HEK293 (cell line): ENCODE measurements around the gene GPD1.

Experiments used
- CTCF ChIA-PET: fragments of 350-600 bp; formaldehyde crosslinking; extraction: SDS; loops from one replicate; lab custom pipeline; 2021; ENCODE audit warnings: antibody characterized with exemption; lab: Yijun Ruan, JAX
- POLR2A ChIA-PET: fragments of 300-600 bp; formaldehyde crosslinking; extraction: SDS; loops from one replicate; lab custom pipeline; 2020; ENCODE audit warnings: antibody characterized with exemption, inconsistent platforms; lab: Yijun Ruan, JAX
- H3K27ac ChIP-seq: fragments of 200-500 bp; sonication (Bioruptor generic); 2 replicates; pipeline ENCODE4 v1.5.1; 2014; ENCODE audit warnings: low read depth, low read length, control low read depth, inconsistent platforms; ENCODE audit errors: extremely low read depth
- H3K36me3 ChIP-seq, 2 experiments: fragments of 200-500 bp in 1 of 2; sonication (Bioruptor generic) in 1 of 2; 1 replicate in 1 of 2; 2 replicates in 1 of 2; pipeline ENCODE4 v1.5.1; 2014 to 2017; ENCODE audit warnings: inconsistent platforms in 2 of 2, low read length in 2 of 2; ENCODE audit not compliant: control insufficient read depth in 2 of 2, insufficient read depth in 1 of 2
- H3K4me1 ChIP-seq: fragments of 200-500 bp; sonication (Bioruptor generic); 2 replicates; pipeline ENCODE4 v1.5.1; 2014; ENCODE audit warnings: mild to moderate bottlenecking, low read length, inconsistent platforms; ENCODE audit not compliant: control insufficient read depth, insufficient read depth
- H3K4me3 ChIP-seq: 2 replicates; pipeline ENCODE4 v1.5.1; 2011; ENCODE audit warnings: low read depth, mild to moderate bottlenecking, control low read depth, low read length, moderate library complexity
- H3K9me3 ChIP-seq: fragments of 200-500 bp; sonication (Bioruptor generic); 2 replicates; pipeline ENCODE4 v1.5.1; 2014; ENCODE audit warnings: low read depth, low read length, inconsistent platforms; ENCODE audit not compliant: control insufficient read depth, insufficient read depth
- GFI1B ChIP-seq: fragments of 450-650 bp; formaldehyde crosslinking; IDR thresholded peaks from 2 replicates; pipeline ENCODE4 v1.5.1; 2016; ENCODE audit warnings: missing biosample characterization, missing genetic modification characterization
- GLIS1 ChIP-seq: fragments of 450-650 bp; formaldehyde crosslinking; IDR thresholded peaks from 2 replicates; pipeline ENCODE4 v1.5.1; 2016; ENCODE audit warnings: missing biosample characterization, missing genetic modification characterization
- GLIS2 ChIP-seq: fragments of 450-650 bp; formaldehyde crosslinking; IDR thresholded peaks from 2 replicates; pipeline ENCODE4 v1.5.1; 2016; ENCODE audit warnings: missing biosample characterization, missing genetic modification characterization
- SCRT2 ChIP-seq: fragments of 450-650 bp; formaldehyde crosslinking; IDR thresholded peaks from 2 replicates; pipeline ENCODE4 v1.5.1; 2016; ENCODE audit warnings: missing biosample characterization, missing genetic modification characterization
- ZBTB17 ChIP-seq: fragments of 450-650 bp; formaldehyde crosslinking; IDR thresholded peaks from 2 replicates; pipeline ENCODE4 v1.5.1; 2016; ENCODE audit warnings: missing biosample characterization, missing genetic modification characterization
- ZEB2 ChIP-seq: fragments of 450-650 bp; formaldehyde crosslinking; IDR thresholded peaks from 2 replicates; pipeline ENCODE4 v1.5.1; 2016; ENCODE audit warnings: missing biosample characterization, missing genetic modification characterization
- ZFP69B ChIP-seq: fragments of 450-650 bp; formaldehyde crosslinking; IDR thresholded peaks from 2 replicates; pipeline ENCODE4 v1.5.1; 2016; ENCODE audit warnings: missing biosample characterization, missing genetic modification characterization
- ZNF132 ChIP-seq: fragments of 450-650 bp; formaldehyde crosslinking; IDR thresholded peaks from 2 replicates; pipeline ENCODE4 v1.5.1; 2017; ENCODE audit warnings: missing biosample characterization, missing genetic modification characterization, borderline replicate concordance
- ZNF157 ChIP-seq: fragments of 450-650 bp; formaldehyde crosslinking; IDR thresholded peaks from 2 replicates; pipeline ENCODE4 v1.5.1; 2016; ENCODE audit warnings: missing biosample characterization, missing genetic modification characterization
- ZNF292 ChIP-seq: fragments of 450-650 bp; formaldehyde crosslinking; IDR thresholded peaks from 2 replicates; pipeline ENCODE4 v1.5.1; 2016; ENCODE audit warnings: low read depth, missing biosample characterization, missing genetic modification characterization, borderline replicate concordance
- ZNF426 ChIP-seq: fragments of 450-650 bp; formaldehyde crosslinking; IDR thresholded peaks from 2 replicates; pipeline ENCODE4 v1.5.1; 2017; ENCODE audit warnings: missing biosample characterization, missing genetic modification characterization, mild to moderate bottlenecking, inconsistent platforms, moderate library complexity
- ZNF558 ChIP-seq: fragments of 450-650 bp; formaldehyde crosslinking; IDR thresholded peaks from 2 replicates; pipeline ENCODE4 v1.5.1; 2016; ENCODE audit warnings: missing biosample characterization, missing genetic modification characterization
- ZNF585B ChIP-seq: fragments of 450-650 bp; formaldehyde crosslinking; IDR thresholded peaks from 2 replicates; pipeline ENCODE4 v1.5.1; 2016; ENCODE audit warnings: missing biosample characterization, missing genetic modification characterization
- ZNF624 ChIP-seq: fragments of 450-650 bp; formaldehyde crosslinking; IDR thresholded peaks from 2 replicates; pipeline ENCODE4 v1.5.1; 2017; ENCODE audit warnings: missing biosample characterization, missing genetic modification characterization
- TF ChIP-seq, protein P1 (sequence below): fragments of 450-650 bp; formaldehyde crosslinking; IDR thresholded peaks from 2 replicates; pipeline ENCODE4; 2016; ENCODE audit warnings: missing biosample characterization, missing genetic modification characterization
- TF ChIP-seq, protein P2 (sequence below): fragments of 450-650 bp; formaldehyde crosslinking; IDR thresholded peaks from 2 replicates; pipeline ENCODE4 v1.5.1; 2016; ENCODE audit warnings: missing biosample characterization, missing genetic modification characterization, borderline replicate concordance
- TF ChIP-seq, protein P3 (sequence below): fragments of 450-650 bp; formaldehyde crosslinking; IDR thresholded peaks from 2 replicates; pipeline ENCODE4 v1.5.1; 2016; ENCODE audit warnings: missing biosample characterization, missing genetic modification characterization
- TF ChIP-seq, protein P4 (sequence below): fragments of 450-650 bp; formaldehyde crosslinking; IDR thresholded peaks from 2 replicates; pipeline ENCODE4 v1.5.1; 2017; ENCODE audit warnings: missing biosample characterization, mild to moderate bottlenecking, missing genetic modification characterization, moderate library complexity
- TF ChIP-seq, protein P5 (sequence below): fragments of 450-650 bp; formaldehyde crosslinking; IDR thresholded peaks from 2 replicates; pipeline ENCODE4 v1.5.1; 2016; ENCODE audit warnings: missing biosample characterization, missing genetic modification characterization

Gene GPD1

DNA sequence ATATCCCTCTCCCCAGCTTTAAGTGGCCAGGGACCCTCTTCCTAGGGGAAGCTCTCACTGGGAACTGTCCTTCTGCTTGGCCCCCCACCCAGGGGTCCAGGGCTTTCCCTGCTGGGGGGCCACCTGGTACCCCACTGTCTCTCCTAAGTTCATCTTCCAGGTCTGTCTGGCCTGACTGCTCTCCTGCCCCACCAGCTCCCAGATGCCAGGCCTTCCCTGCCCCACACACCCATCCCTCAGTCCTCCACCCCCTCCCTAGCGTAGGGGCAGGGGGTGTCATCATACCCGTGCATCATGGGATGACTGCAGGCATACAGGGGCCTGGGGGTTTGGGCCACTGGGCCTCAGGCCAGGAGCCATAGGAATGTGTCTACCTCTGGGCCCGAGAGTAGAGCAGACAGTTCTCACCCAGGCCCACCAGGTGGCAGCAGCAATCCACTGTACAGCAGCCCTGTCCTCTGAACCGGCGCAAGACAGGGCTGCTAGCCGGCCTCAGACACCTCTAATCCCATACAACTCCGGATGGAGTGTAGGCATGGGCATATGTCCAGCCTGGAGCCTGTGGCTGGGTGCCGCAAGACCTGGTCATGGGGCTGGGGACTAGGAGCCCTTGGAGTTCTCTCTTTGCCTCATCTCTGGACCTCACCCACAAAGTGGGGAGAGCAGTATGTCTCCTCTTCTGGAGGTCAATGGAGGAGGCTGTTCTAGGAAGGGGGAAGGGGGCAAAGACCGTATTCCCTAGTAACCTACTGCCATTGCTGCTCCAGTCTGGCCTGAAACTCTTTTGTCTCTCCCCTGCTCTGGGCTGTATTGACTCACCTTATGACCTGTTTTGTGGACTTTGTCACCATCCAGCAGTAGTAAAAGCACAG, 28.6 kb upstream of the GPD1 start (continued):
- TF ChIP-seq, protein P1, sequence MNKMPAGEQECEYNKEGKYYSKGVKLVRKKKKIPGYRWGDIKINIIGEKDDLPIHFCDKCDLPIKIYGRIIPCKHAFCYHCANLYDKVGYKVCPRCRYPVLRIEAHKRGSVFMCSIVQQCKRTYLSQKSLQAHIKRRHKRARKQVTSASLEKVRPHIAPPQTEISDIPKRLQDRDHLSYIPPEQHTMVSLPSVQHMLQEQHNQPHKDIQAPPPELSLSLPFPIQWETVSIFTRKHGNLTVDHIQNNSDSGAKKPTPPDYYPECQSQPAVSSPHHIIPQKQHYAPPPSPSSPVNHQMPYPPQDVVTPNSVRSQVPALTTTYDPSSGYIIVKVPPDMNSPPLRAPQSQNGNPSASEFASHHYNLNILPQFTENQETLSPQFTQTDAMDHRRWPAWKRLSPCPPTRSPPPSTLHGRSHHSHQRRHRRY (tag by site-specific recombination): no peak
- TF ChIP-seq, protein P2, sequence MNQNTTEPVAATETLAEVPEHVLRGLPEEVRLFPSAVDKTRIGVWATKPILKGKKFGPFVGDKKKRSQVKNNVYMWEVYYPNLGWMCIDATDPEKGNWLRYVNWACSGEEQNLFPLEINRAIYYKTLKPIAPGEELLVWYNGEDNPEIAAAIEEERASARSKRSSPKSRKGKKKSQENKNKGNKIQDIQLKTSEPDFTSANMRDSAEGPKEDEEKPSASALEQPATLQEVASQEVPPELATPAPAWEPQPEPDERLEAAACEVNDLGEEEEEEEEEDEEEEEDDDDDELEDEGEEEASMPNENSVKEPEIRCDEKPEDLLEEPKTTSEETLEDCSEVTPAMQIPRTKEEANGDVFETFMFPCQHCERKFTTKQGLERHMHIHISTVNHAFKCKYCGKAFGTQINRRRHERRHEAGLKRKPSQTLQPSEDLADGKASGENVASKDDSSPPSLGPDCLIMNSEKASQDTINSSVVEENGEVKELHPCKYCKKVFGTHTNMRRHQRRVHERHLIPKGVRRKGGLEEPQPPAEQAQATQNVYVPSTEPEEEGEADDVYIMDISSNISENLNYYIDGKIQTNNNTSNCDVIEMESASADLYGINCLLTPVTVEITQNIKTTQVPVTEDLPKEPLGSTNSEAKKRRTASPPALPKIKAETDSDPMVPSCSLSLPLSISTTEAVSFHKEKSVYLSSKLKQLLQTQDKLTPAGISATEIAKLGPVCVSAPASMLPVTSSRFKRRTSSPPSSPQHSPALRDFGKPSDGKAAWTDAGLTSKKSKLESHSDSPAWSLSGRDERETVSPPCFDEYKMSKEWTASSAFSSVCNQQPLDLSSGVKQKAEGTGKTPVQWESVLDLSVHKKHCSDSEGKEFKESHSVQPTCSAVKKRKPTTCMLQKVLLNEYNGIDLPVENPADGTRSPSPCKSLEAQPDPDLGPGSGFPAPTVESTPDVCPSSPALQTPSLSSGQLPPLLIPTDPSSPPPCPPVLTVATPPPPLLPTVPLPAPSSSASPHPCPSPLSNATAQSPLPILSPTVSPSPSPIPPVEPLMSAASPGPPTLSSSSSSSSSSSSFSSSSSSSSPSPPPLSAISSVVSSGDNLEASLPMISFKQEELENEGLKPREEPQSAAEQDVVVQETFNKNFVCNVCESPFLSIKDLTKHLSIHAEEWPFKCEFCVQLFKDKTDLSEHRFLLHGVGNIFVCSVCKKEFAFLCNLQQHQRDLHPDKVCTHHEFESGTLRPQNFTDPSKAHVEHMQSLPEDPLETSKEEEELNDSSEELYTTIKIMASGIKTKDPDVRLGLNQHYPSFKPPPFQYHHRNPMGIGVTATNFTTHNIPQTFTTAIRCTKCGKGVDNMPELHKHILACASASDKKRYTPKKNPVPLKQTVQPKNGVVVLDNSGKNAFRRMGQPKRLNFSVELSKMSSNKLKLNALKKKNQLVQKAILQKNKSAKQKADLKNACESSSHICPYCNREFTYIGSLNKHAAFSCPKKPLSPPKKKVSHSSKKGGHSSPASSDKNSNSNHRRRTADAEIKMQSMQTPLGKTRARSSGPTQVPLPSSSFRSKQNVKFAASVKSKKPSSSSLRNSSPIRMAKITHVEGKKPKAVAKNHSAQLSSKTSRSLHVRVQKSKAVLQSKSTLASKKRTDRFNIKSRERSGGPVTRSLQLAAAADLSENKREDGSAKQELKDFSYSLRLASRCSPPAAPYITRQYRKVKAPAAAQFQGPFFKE: 0 out of 2 replicates have a peak, but pooled peaks have one; percentile 20
- TF ChIP-seq ZBTB17 (tag by site-specific recombination) (peak; percentile 68), GLIS2 (peak; percentile 64), ZFP69B (tag by site-specific recombination) (no peak), ZNF624 (tag by site-specific recombination) (no peak), ZNF558 (tag by site-specific recombination) (no peak), SCRT2 (tag by site-specific recombination) (no peak), ZNF292 (tag by site-specific recombination) (no peak), GFI1B (tag by site-specific recombination) (no peak), ZEB2 (tag by site-specific recombination) (0 out of 2 replicates have a peak, but pooled peaks have one; percentile 46), GLIS1 (tag by site-specific recombination) (no peak)
- TF ChIP-seq, protein P3, sequence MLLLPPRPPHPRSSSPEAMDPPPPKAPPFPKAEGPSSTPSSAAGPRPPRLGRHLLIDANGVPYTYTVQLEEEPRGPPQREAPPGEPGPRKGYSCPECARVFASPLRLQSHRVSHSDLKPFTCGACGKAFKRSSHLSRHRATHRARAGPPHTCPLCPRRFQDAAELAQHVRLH: no peak
- TF ChIP-seq, protein P4, sequence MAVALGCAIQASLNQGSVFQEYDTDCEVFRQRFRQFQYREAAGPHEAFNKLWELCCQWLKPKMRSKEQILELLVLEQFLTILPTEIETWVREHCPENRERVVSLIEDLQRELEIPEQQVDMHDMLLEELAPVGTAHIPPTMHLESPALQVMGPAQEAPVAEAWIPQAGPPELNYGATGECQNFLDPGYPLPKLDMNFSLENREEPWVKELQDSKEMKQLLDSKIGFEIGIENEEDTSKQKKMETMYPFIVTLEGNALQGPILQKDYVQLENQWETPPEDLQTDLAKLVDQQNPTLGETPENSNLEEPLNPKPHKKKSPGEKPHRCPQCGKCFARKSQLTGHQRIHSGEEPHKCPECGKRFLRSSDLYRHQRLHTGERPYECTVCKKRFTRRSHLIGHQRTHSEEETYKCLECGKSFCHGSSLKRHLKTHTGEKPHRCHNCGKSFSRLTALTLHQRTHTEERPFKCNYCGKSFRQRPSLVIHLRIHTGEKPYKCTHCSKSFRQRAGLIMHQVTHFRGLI (tag by site-specific recombination): no peak
- TF ChIP-seq, protein P5, sequence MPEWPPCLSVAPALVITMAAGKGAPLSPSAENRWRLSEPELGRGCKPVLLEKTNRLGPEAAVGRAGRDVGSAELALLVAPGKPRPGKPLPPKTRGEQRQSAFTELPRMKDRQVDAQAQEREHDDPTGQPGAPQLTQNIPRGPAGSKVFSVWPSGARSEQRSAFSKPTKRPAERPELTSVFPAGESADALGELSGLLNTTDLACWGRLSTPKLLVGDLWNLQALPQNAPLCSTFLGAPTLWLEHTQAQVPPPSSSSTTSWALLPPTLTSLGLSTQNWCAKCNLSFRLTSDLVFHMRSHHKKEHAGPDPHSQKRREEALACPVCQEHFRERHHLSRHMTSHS (tag by site-specific recombination): no peak

DNA sequence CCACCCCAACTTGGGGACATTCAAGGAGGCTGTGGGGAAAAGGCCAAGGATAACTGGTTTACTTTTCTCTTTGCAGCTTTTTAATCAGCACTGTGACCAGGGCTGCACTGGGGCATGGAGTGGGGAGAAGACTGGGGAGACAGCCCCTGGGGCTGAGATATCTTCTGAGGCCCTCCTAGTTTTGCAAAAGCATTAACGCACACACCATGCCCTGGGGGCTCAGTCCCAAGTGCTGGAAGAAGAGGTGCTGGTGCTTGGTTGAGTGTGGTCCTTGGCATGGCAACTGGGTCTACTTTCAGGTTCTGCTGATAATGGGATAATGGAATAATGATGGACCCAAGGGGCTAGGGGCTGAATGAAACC, 28.0 kb upstream of the GPD1 start:
- TF ChIP-seq ZNF585B (tag by site-specific recombination) (no peak), ZNF132 (tag by site-specific recombination) (no peak), ZNF426 (tag by site-specific recombination) (no peak), ZNF157 (no peak)
- TF ChIP-seq, protein P2: no peak
- H3K27ac ChIP-seq: no peak overlapping the region
- no peak overlapping the region for H3K4me3 ChIP-seq

More for the DNA sequence above, 28.0 kb upstream of the GPD1 start:
- H3K9me3 ChIP-seq: no peaks in the 10 kb centered on the region
- H3K36me3 ChIP-seq: peaks cover 0 to 3% of the 10 kb centered on the region in 2 experiments; a peak in 1 of 3 replicates
- no peaks in the 10 kb centered on the region for H3K4me1 ChIP-seq
- CTCF ChIA-PET: interaction anchor here (0.6 to 4.1 kb wide), 8 partner anchors 9 to 443 kb away, joined by 3 to 35 read pairs (median 6); partner anchors contain the start of gene SMARCD1
- POLR2A ChIA-PET: interaction anchor here (1.6 kb wide), 1 partner anchor 9 kb away, joined by 5 read pairs; the partner anchor contains the start of gene SMARCD1
